HG03060 (cell line): Measurements from ENCODE around the gene LSP1.

ENCODE experiments used
- ATAC-seq: cut with Tn5 transposase; IDR thresholded peaks from one replicate; pipeline ENCODE4 v1.9.1; 2021; ENCODE audit warnings: low read depth, moderate number of reproducible peaks; ENCODE audit not compliant: unreplicated experiment

The LSP1 gene

DNA sequence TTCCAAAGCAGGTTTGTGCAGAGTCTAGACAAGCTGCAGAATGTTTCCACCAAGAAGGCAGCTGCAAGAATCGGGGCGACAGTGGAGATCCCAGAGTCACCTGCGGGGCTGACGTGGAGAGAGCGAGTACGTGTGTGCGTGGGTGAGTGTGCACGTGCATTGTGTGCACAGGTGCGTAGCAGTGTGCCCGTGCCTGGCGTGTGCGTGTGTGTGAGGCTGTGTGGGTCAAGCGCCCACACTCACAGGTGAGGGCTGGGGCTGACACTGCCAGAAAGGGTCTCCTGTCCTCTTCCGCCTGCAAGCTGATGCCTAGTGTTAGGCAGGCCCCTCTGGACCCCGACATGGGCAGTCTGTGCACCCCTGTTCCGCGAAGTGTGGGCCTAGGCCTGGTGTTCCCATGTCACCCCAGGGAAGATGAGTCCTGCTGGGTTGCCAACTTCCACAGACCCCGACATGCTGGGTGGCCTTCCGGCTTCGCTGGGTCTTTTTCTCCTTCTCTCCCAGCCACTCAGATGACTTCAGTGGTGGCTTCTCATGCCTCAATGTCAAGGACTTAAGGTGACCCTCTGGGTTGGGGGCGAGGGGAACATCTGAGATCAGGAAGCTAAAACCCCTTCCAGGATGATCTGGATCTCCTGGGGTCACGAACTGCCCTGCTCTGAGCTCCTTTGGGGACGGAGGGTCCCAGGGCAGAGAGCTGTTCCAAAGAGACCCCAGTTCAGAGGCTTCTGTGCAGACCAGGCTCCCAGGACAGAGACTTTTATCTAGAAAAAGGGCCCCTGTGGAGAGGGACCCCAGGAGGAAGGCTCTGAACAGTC is 28.5 kb upstream of the LSP1 start:
- no peak for ATAC-seq

DNA sequence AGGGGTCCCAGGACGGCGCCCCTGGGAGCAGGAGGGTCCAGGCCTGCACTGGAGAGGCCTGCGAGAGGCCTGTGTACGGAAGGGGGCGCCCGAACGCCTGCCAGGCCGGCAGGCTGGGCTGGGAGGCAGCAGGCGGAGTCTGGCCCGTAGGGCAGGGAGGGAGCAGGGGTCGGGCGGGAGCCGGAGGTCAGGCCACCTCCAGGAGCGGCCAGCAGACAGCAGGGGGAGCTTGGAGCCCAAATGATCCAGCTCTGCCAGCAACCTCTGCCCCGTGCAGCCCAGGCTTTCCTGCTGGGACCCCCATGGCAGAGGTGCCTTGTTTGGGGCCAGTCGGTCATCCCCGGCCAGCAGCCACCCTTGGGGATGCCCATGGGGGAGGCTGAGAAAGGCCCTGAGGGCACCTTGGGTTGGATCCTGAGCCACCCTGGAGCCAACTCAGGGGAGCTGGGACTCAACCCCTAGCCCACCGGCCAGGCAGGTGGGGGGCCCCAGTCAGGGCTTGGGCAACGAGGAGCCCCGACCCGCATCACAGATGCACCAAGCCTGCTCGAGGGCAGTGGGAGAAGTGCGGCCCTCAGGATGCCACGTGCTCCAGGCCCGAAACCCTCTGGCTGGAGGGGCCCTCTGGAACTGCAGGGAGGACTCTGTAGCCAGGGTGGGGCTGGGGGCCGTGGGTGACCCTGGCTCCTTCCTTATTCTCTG is 27.7 kb upstream of the LSP1 start:
- ATAC-seq: no peak

DNA sequence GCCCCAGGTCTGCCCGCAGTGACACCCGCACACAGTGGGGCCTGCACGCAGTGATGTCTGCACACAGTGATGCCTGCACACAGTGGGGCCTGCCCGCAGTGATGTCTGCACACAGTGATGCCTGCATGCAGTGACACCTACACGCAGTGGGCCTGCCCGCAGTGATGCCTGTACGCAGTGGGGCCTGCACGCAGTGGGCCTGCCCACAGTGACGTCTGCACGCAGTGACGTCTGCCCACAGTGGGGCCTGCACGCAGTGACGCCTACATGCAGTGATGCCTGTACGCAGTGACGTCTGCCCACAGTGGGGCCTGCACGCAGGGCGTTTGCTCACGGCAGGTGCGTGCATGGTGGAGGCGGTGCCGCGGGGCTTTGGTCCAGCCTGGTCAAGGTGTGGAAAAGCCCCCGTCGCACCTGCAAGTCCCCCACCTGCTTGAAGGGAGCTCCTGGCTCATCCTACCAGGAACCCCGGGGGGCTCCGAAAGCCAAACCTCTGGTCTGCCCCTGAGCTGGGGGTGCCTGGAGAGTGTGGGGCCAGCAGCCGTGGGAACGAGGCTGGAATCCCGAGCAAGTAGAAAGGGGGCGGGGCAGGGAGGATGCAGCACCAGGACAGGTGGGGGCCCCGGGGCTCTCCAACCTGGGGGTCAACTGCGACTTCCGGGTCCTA is 27.0 kb upstream of the LSP1 start:
- ATAC-seq: no peak

GRCh38 chr11:1826552-1827094 is 26.3 kb upstream of the LSP1 start:
- ATAC-seq: no peak

DNA sequence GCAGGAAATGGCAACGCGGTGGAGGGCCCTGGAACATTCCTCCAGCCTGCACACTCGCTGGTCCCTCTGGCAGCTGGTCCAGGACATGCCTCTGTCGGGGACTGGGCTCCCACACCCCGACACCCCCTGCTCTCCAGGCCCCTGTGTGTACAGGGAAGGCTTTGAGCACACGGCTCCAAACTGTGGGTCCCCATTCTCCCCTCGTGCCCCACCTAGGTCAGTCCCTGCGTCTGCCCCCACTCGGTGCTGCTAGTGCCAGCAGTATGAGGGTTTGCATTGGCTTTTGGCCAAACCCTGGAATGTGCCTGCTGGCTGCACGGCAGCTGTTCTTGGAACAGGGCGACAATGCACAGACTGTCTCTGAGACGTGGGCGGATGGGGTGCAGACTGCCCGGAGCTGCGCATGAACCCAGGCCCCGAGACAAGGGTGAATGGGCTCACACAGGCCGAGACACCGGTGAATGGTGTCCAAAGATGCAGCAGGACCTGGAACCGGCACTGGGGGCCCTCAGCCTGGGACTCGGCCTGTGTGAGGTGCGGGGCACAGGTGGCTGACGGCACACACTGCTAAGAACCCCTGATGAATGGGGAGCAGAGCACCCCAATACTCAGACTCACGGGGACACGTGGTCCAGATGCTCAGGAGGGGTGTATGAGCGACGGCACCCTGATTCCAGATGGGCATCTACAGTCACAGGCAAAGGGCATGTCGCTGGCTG is 25.6 kb upstream of the LSP1 start:
- no peak for ATAC-seq

DNA sequence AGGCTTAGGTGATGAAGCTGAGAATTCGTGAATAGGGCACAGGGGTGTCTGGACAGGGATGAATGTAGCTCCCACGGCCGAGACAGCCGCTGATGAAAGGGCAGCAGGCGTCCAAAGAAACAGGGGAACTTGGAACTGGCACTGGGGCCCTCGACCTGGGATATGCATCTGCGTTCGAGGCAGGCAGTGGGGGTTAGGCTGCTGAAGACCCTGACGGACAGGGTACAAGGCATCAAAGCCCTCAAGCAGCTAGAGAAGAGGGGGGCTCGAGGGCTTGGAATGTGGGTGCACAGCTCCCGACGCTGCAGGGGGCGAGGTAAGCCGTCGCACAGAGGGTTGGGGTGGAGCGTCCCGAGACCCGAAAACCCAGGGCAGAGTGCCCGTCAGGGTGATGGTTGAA is 25.0 kb upstream of the LSP1 start:
- no peak for ATAC-seq

- ATAC-seq: no peak
These were observed 24.3 kb upstream of the LSP1 start for GRCh38 chr11:1828542-1828941.

GRCh38 chr11:1829039-1829820 is 23.7 kb upstream of the LSP1 start:
- no peak for ATAC-seq

DNA sequence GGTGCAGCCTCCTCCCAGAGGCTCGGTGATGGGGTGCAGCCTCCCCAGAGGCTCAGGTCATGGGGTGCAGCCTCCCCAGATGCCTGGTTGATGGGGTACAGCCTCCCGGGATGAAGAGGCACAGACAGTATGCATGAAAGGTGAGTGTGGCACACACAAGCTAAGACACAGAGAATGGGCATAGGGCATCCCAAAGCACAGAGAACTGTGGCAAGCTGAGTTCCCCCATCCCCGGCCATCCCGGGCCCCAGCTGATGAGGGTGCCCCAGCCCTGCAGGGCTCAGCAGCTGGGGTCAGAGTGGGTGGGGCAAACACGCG is 22.9 kb upstream of the LSP1 start:
- no peak for ATAC-seq

- no peak for ATAC-seq
These were observed 22.3 kb upstream of the LSP1 start for GRCh38 chr11:1830322-1831223.

DNA sequence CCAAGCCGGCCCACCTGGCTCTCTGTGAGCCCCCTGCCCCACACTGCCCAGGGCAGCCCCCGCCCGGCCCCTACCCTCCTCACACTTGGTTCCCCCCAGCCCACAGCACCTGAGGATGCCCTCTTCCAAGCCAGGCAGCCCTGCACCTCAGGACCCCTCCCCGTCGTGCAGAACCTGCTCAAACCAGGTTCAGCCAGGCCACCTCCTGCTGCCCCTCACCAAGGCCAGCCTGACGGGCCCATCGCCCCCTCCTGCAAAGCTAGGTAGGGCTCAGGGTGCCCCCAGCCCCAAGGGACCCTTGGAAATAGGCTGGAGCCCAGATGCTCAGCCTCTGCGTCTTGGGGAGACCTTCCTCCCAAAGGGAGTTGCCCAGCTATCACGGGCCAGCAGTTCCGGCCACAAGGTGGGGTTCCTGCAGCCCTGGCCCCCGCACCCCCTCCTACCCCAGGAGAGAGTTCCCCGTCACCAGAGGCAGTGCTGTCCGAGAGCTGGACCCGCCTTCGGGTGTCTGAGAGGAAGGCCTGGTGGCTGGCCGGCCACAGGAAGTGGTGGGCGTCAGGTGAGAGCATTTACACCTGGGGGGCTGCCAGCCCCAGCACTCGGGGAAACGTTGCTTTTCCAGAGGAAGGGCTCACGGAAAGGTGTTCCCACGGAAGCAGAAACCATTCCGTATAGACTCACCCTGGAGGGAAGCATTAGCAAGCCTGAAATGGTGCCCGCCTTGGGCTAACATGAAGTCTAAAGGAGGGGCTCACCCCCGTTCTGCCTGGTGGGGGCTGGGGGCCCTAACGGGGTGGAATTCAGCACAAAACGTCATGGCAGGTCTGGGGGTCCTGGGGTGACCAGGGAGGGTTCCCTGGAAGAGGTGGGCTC is 21.3 kb upstream of the LSP1 start:
- ATAC-seq: no peak

DNA sequence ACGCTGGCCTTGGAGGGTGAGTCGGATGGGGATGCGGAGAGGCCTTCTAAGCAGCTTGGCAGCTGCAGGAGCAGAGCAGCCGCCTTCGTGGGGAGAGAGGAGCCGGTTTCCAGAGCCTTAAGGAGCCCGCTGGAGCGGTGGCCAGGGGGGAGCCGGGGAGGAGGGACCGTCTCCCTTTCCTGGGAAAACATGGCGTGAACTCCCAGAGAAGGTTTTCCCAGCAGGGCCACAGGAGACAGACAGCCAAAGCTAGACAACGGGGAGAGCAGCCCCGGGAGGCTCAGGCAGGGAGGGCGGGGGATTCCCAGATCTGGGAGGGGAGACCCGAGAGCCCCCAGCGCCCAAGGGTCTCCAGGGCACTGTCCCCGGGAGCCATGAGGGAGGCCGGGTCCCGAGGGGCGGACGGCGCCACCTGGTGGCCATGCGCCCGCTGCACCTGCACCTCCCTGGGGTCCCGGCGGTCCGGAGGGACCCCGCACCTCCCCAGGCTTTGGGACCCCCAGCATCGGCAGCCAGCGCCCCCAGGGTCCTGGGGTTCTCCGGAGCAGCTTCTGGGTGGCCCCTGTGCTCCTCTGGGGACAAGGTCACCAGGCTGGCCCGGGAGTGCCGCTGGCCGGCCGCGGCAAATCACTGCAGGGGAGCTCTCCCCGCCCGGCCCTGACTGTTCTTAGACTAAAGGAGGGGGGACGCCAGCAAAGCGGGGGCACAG is 20.5 kb upstream of the LSP1 start:
- ATAC-seq: no peak

DNA sequence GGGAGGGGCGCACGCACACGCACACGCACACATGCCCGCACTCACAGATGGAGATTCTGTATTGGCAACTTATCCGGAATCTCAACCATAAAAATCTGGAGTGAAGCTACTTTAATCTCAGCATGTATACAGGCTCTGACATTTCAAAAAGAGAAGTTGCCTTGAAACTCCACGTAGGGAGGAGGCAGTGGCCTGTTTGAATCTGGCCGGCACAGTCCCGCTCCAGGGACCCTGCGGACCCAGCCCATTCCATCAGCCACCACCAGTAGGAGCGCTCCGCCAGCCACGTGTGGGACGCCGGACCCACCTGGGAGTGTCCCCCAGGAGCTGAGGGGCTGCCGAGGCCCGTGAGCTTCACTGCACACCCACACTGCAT is 20.0 kb upstream of the LSP1 start:
- no peak for ATAC-seq

DNA sequence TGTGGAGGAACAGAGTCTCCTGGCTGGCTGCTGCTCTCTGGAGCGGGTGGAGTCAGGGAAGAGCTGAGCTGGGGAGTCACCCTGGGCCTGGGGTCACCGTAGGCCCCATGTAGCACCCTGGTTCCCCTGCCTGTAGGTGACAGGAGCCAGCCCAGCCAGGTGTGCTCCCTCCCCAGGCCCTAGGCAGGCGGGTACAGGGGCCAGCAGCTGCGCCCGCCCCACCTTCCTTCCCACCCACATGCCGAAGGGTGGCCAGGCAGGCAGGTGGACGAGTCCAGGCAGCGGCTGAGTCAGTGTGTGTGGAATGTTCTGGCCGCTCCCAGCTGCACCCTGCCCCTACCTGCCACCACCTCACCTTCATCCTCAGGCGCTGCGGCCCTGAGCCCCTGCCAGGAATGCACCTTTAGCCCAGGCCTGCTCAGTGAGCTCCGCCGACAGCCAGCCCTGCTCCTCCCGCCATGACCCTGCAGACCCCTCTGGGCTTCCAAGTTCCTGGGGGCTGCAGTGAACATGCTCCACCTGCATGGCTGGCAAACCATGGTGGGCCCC is 18.7 kb upstream of the LSP1 start:
- ATAC-seq: no peak

DNA sequence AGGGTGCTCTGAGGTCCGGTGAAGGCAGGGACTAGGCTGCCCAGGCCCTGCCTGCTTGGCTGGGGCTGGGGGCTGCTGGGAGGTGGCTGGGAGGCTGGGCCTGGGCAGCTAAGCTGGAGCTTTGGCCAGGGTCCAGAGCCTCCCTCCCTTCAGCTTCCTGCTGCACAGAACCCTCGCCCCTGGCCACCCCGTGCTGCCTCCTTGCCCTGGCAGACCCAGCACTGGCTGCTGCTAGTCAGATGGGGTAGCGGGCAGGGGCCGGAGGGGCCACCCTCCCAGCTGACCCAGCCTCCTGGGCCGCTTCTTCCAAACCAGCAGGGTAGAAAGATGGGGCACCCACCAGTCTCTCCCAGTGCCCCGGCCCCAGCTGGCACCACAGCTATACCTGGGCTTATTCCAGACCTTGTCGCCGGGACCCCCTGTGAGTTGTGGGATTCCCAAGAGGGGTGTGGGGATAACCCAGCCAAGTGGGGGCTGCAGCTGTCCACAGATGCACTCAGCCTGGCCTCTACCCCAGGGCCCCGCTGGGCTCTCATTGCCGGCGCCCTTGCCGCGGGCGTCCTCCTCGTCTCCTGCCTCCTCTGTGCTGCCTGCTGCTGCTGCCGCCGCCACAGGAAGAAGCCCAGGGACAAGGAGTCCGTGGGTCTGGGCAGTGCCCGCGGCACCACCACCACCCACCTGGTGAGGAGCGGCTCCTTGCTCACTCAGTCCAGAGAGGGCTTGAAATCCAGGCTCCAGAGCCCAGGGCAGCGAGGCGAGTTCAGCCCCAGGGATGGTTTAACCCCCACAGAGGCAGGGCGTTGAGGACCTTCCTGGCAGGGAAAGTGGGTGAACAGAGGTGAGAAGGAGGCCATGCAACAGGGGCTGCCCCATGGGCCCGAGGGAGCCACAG is 17.9 kb upstream of the LSP1 start, which contains the start of gene SYT8:
Gene SYT8 (plus strand): TSS at position 212 of the 892 bp plus-strand sequence. CDS start 116 bp downstream, at position 328.
- no peak for ATAC-seq

GRCh38 chr11:1835671-1836010 is 17.2 kb upstream of the LSP1 start:
- ATAC-seq: no peak
